HG03520 (cell line): Measurements from ENCODE around the gene DAB1.
"Not testable (repeated sequence)": the region's sequence is repeated elsewhere in the genome, so short reads cannot be mapped to it uniquely, and the experiment has no call there.

Source experiments
- ATAC-seq: cut with Tn5 transposase; IDR thresholded peaks from one replicate; pipeline ENCODE4 v1.9.1; 2021; ENCODE audit warnings: mild to moderate bottlenecking, moderate library complexity; ENCODE audit not compliant: unreplicated experiment

Gene DAB1

GRCh38 chr1:57362480-57362879, 61.4 kb downstream of the DAB1 start:
- no peak for ATAC-seq

- no peak for ATAC-seq
Observed at GRCh38 chr1:57361516-57361915, 62.3 kb downstream of the DAB1 start.

- no peak for ATAC-seq
Observed at GRCh38 chr1:57360846-57361407, 62.9 kb downstream of the DAB1 start.

GRCh38 chr1:57357462-57357861, 66.4 kb downstream of the DAB1 start:
- ATAC-seq, result no peak

- no peak for ATAC-seq
Observed at GRCh38 chr1:57353654-57354053, 70.2 kb downstream of the DAB1 start.

- no peak for ATAC-seq
Observed at GRCh38 chr1:57350610-57351009, 73.2 kb downstream of the DAB1 start.

- ATAC-seq, result no peak
Observed at GRCh38 chr1:57348921-57349320, 74.9 kb downstream of the DAB1 start.

- no peak for ATAC-seq
Observed at GRCh38 chr1:57345916-57346315, 77.9 kb downstream of the DAB1 start.

GRCh38 chr1:57344265-57344664, 79.6 kb downstream of the DAB1 start:
- no peak for ATAC-seq

- ATAC-seq, result not testable (repeated sequence)
Observed at GRCh38 chr1:57343298-57343915, 80.5 kb downstream of the DAB1 start.

GRCh38 chr1:57341721-57342120, 82.1 kb downstream of the DAB1 start:
- ATAC-seq, result no peak

GRCh38 chr1:57340334-57341070, 83.4 kb downstream of the DAB1 start:
- no peak for ATAC-seq

GRCh38 chr1:57337623-57338022, 86.2 kb downstream of the DAB1 start:
- no peak for ATAC-seq

GRCh38 chr1:57336793-57337192, 87.1 kb downstream of the DAB1 start:
- no peak for ATAC-seq

- ATAC-seq, result no peak
Observed at GRCh38 chr1:57331620-57332019, 92.2 kb downstream of the DAB1 start.

GRCh38 chr1:57329937-57330336, 93.9 kb downstream of the DAB1 start:
- no peak for ATAC-seq

- no peak for ATAC-seq
Observed at GRCh38 chr1:57329001-57329527, 94.8 kb downstream of the DAB1 start.

- no peak for ATAC-seq
Observed at GRCh38 chr1:57327946-57328345, 95.9 kb downstream of the DAB1 start.

GRCh38 chr1:57327336-57327735, 96.5 kb downstream of the DAB1 start:
- ATAC-seq, result no peak

GRCh38 chr1:57325536-57325935, 98.3 kb downstream of the DAB1 start:
- no peak for ATAC-seq

GRCh38 chr1:57325117-57325516, 98.7 kb downstream of the DAB1 start:
- ATAC-seq, result no peak

- no peak for ATAC-seq
Observed at GRCh38 chr1:57324388-57324787, 99.5 kb downstream of the DAB1 start.
